KOPT-K1 (cell line): Measurements from ENCODE around the gene CFAP97D2.
"Not testable (repeated sequence)": the region's sequence is repeated elsewhere in the genome, so short reads cannot be mapped to it uniquely, and the experiment has no call there.

Experiments
- H3K27ac ChIP-seq: fragments of 200-600 bp; sonication (generic); 2 replicates; pipeline ENCODE4 v1.5.1; 2016; ENCODE audit warnings: antibody characterized with exemption, mild to moderate bottlenecking, low read depth, low read length; ENCODE audit not compliant: poor library complexity, severe bottlenecking
- H3K36me3 ChIP-seq: fragments of 200-600 bp; sonication (generic); 2 replicates; pipeline ENCODE4 v1.5.1; 2017; ENCODE audit warnings: antibody characterized with exemption, mild to moderate bottlenecking, low read length, moderate library complexity; ENCODE audit not compliant: insufficient read depth
- H3K9me3 ChIP-seq: fragments of 200-600 bp; sonication (generic); 2 replicates; pipeline ENCODE4 v1.5.1; 2017; ENCODE audit warnings: antibody characterized with exemption, low read length, mild to moderate bottlenecking; ENCODE audit not compliant: insufficient read depth, poor library complexity, severe bottlenecking

CFAP97D2 gene

DNA sequence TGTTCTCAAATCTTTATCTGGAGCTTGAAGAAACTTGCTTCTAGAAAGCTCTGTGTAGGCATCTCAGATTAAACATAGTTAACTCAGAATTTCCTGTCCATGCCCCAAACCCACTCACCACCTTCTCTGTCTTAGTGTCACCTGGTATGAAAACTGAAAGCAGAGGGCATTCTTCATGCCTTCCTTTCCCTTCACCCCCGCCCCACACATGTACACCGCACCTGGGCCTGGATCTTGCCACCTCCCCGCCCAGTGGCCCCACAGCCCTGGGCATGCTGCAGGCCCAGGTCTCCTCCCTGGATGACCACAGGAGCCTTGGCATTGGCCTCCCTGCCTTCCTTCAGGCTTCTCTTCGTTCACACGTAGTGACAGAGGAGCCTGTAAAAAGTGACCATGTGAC lies 15.8 kb downstream of the CFAP97D2 start:
- Histone ChIP-seq H3K27ac (no peak overlapping the region), H3K9me3 (peaks cover 20% of the 10 kb centered on the region), H3K36me3 (no peaks in the 10 kb centered on the region)

DNA sequence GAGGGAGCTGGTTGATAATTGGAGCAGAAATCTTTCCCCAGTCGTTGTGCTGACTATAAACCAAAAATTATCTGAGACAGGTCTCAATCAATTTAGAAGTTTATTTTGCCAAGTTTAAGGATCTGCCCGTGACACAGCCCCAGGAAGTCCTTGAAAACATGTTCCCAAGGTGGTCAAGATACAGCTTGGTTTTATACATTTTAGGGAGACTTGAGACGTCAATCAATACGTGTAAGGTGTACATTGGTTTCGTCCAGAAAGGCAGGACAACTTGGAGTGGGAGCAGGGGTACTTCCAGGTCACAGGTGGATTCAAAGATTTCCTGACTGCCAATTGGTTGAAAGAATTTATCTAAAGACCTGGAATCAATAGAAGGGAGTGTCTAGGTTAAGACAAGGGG lies 17.6 kb downstream of the CFAP97D2 start:
- peaks cover 29% of the 10 kb centered on the region for H3K9me3 ChIP-seq
- no peak overlapping the region for H3K27ac ChIP-seq
- no peaks in the 10 kb centered on the region for H3K36me3 ChIP-seq

DNA sequence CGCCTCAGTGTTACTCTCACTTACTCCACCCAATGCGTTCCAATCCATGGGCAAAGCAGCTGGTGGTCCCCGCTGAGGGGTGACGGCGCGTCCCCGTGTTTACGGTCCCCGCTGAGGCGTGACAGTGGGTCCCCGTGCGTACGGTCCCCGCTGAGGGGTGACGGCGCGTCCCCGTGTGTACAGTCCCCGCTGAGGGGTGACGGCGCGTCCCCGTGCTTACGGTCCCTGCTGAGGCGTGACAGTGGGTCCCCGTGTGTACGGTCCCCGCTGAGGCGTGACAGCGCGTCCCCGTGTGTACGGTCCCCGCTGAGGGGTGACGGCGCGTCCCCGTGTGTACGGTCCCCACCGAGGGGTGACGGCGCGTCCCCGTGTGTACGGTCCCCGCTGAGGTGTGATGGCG lies 19.5 kb downstream of the CFAP97D2 start:
- Histone ChIP-seq H3K9me3 (peaks cover 26% of the 10 kb centered on the region), H3K36me3 (no peaks in the 10 kb centered on the region), H3K27ac (no peak overlapping the region)

DNA sequence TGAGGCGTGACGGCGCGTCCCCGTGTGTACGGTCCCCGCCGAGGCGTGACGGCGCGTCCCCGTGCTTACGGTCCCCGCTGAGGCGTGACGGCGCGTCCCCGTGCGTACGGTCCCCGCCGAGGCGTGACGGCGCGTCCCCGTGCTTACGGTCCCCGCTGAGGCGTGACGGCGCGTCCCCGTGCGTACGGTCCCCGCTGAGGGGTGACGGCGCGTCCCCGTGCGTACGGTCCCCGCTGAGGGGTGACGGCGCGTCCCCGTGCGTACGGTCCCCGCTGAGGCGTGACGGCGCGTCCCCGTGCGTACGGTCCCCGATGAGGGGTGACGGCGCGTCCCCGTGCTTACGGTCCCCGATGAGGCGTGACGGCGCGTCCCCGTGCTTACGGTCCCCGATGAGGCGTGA lies 20.5 kb downstream of the CFAP97D2 start:
- not testable (repeated sequence) for H3K27ac ChIP-seq, H3K36me3 ChIP-seq
- H3K9me3 ChIP-seq: peaks cover 26% of the 10 kb centered on the region

DNA sequence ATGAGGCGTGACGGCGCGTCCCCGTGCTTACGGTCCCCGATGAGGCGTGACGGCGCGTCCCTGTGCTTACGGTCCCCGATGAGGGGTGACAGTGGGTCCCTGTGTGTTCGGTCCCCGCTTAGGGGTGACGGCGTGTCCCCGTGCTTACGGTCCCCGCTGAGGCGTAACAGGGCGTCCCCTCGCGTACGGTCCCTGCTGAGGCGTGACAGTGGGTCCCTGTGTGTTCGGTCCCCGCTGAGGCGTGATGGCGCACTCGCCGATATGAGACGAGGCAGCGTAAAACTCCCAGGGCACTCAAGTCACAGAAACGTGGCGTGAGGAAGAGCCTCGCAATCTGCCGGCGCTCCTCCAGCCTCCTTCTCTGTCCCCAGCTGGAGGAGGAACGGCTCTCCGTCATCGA lies 20.9 kb downstream of the CFAP97D2 start:
- H3K36me3 ChIP-seq: no peaks in the 10 kb centered on the region
- H3K9me3 ChIP-seq: peaks cover 26% of the 10 kb centered on the region
- H3K27ac ChIP-seq: no peak overlapping the region

DNA sequence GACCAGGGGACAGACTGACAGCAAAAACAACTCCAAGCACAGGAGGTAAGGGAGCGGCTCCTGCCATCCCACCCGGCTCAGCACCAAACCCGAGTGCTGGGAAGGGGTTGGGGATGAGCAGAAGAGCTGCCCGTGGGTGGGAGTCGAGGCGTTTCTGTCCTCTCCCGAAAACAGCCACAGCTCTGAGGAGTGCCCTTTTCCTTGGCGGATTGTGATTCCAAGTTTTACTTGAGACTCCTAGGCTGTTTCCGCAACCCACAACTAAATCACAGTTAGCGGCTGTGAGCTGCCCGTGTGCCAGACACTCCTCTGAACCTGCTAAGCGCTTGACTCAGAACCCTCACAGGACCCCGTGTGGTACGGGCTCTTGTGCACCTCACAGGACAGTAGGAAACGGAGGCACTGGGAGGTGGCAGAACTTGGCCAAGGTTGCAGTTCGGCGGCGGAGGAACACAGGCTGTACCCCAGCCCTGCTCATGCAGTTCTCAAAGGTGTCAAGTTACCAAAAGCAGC lies 21.4 kb downstream of the CFAP97D2 start:
- no peaks in the 10 kb centered on the region for H3K36me3 ChIP-seq
- no peak overlapping the region for H3K27ac ChIP-seq

DNA sequence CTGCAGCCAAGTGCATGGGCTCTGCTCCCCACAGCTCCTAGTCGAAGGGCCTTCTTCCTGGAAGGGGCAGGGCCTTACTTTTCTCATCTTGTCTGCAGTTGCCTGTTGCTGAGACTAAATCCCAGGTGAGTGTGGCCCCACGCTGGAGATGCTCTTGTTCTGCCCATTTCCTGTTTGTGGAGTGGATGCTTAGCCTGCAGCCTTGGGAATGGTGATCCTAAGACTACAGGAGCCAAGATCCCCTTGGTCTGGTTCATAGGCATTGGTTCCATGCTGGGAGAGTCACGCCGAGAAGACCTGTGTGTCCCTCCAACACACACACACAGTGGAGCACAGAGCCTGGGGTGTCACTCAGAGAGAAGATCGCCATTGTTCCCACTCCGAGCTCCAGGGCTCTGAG lies 23.5 kb downstream of the CFAP97D2 start:
- peaks cover 40% of the 10 kb centered on the region for H3K9me3 ChIP-seq
- H3K27ac ChIP-seq: no peak overlapping the region
- no peaks in the 10 kb centered on the region for H3K36me3 ChIP-seq

More for the DNA sequence above, 21.4 kb downstream of the CFAP97D2 start:
- H3K9me3 ChIP-seq: peaks cover 26% of the 10 kb centered on the region

DNA sequence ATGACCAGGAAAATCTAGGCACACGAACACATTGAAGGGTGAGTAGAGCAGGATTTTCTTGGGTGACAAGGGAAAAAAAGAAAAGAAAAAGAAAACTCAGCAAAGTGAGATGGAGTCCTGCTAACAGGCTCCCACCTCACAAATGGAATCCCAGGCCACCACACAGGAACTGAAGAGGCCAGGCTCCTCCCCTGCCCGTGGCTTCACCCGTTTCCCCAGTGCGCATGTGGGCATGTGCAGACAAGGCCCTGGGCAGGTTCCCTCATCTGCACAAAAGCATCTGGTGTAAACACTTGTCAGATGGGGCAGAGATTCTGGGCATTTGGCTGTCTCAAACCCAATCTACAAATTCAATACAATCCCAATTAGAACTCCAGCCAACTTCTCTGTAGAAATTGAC lies 24.5 kb downstream of the CFAP97D2 start:
- Histone ChIP-seq H3K9me3 (peaks cover 34% of the 10 kb centered on the region), H3K36me3 (no peaks in the 10 kb centered on the region), H3K27ac (no peak overlapping the region)

DNA sequence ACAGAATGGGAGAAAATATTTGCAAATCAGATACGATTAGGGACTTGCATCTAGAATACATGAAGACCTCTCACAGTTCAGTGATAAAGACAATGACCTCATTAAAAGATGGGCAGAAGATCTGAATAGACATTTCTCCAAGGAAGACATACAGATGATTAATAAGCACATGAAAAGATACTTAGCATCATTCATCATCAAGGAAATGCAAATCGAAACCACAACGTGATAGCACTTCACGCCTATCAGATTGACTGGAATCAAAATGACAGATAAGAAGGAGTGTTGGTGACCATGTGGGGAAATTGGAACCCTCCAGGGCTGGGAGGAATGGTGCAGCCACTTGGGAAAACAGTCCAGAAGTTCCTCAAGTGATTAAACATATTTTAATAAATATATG lies 25.8 kb downstream of the CFAP97D2 start:
- Histone ChIP-seq H3K36me3 (no peaks in the 10 kb centered on the region), H3K27ac (no peak overlapping the region), H3K9me3 (peaks cover 28% of the 10 kb centered on the region)

DNA sequence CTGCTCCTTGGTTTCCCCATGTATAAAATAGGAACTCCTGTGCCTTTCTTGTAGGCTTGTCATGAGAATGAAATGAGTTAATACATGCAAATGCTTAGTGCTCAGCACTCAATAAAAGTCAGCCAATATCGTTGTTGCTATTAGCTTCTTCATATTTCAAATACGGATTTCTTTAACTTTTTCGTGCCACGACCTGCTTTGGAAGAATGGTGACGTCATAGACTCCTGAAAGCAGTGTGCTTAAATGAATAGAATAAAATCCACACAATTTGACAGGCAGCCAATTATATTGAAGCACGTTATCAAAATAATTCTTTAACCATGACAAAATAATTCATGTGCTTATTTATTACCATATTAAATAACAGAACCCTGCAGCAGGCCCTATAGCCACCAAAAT lies 29.1 kb downstream of the CFAP97D2 start:
- Histone ChIP-seq H3K9me3 (peaks cover 15% of the 10 kb centered on the region), H3K36me3 (no peaks in the 10 kb centered on the region), H3K27ac (no peak overlapping the region)

DNA sequence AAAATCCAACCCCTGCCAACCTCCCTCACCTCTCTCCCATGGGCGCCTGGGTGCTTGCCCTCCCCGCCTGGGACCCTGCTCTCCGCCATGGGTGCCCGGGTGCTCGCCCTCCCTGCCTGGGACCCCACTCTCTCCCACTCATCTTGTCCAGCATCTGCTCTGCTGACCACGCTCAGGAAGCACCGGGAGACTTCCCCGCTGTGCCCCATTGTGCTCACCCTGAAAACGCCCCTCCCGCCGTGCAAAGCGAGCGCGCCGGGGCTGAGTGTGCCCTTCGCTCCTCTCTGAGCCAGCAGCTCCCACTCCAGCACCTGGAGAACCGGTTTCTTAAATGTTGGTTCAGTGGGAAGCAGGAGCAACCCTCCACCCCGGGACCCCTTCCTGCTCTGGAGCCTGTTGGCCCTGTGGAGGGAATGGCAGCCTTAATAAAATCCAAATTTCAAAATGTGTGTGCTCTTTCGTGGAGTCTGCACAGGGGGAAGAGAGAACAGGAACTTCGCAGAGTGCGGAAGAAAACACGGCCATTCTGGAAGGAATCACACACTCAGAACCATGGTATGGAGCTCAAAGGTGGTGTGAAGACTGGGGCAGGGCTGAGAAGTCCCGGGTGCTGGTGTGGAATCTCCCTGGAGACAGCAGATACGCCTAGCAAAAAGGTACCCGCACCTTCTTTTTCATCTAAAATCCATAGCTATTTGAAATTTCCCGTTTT lies 32.5 kb downstream of the CFAP97D2 start:
- Histone ChIP-seq H3K36me3 (no peaks in the 10 kb centered on the region), H3K9me3 (peaks cover 12% of the 10 kb centered on the region), H3K27ac (no peak overlapping the region)

DNA sequence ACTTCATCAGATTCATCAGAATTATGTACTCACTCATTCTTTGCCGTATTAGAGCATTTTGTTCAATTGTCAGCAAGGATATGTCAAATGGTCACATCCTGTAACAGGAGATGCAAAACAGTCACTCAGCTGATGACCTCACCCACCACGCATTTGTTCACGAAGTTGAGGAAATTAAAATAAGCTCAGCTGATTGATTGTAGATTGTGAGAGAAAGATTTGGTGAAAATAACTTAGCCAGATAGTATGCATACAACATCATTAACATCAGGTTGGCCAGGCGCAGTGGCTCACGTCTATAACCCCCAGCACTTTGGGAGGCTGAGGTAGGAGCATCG lies 33.1 kb downstream of the CFAP97D2 start:
- Histone ChIP-seq H3K36me3 (no peaks in the 10 kb centered on the region), H3K27ac (no peak overlapping the region), H3K9me3 (peaks cover 6% of the 10 kb centered on the region)

DNA sequence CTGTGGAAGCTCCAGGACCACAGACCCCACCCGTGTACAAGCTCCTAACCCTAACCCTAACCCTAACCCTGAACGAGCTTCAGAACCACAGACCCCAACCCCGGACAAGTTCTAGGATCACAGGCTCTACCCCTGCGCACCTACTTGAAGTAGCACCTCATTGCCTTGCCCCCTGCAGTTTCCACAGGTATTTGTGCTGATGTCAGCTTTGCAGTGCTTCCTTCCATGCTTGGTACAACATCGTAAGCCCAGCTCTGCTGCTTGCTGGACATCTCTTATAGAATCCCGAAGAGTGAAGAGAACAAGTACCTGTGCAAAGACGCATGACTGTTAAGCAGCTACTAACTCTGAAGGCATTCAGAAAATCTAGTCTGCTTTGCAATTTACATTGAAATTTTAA lies 34.9 kb downstream of the CFAP97D2 start:
- Histone ChIP-seq H3K27ac (no peak overlapping the region), H3K36me3 (no peaks in the 10 kb centered on the region), H3K9me3 (no peaks in the 10 kb centered on the region)

DNA sequence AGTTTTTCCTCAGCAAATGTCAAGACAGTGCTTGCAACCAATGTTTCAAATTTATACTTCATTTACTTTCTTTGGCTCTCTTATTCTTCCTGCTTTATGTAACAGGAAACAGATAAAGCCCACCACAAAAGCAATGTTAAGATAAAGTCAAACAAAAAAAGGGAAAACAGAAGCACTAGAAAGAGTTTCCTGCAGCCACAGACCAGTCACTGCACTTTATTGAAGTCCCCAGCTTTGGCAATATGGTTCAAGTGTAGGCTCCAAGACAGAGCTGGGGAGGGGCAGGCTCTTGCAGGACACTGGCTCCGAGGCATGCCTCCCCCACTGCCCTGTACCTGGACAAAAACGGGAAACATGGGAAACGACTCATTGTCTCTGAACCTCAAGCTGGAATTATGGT lies 40.3 kb downstream of the CFAP97D2 start:
- H3K27ac ChIP-seq: no peak overlapping the region
- no peaks in the 10 kb centered on the region for H3K9me3 ChIP-seq
- no peaks in the 10 kb centered on the region for H3K36me3 ChIP-seq

DNA sequence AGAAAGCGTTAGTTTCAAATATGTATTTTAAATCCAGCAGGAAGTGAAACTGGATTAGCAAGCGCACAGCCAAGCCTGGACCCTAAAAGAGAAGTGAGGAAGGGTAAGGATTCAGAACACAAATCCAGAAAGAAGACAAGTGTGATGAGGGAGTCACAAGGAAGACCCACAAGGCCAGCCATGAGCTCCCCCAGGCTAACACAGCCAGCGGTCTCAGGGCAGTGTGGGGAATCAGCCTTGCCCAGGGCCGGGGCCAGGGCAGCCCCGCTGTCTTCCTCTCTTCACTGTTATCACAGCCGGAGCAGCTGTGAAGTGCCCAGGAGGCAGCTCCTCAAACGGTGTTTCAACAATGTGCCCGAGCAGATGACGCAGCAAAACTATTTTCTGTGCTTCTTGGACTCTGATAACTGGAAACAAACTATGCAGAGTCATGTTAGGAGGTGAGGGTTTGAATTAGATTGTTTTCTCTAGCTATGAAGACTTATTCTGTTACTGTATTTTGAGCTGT lies 43.5 kb downstream of the CFAP97D2 start:
- Histone ChIP-seq H3K36me3 (no peaks in the 10 kb centered on the region), H3K9me3 (no peaks in the 10 kb centered on the region), H3K27ac (no peak overlapping the region)

DNA sequence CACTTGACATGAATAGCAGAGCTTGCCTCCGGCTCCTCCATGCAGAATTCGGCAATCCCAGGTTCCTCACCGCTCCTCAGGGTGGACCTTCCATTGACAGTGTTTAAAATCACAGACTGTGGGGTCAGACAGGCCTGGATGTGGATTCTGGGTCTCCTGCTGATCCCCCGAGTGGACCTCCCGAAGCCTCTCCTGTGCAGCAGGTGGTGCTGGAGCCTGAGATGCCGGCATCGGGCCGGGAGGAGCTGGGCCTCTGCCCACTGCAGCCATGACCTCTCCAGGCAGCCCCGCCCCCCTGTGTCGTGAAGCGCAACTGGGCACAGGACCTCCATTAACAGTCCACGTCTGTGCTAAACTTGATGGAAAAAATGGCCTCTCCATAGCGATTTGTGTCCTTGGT lies 45.1 kb downstream of the CFAP97D2 start:
- no peaks in the 10 kb centered on the region for H3K36me3 ChIP-seq
- H3K27ac ChIP-seq: no peak overlapping the region
- H3K9me3 ChIP-seq: no peaks in the 10 kb centered on the region
